Lower lobe of right lung (tissue), 2 donors: ENCODE measurements around the gene PRDM10. TPM values are rescaled to one million over a fixed set of nuclear protein-coding genes. Genes with fewer than 3 reads are reported as not detected.
"Not testable (repeated sequence)": the region's sequence is repeated elsewhere in the genome, so short reads cannot be mapped to it uniquely, and the experiment has no call there.

Experiments used
- ATAC-seq, 2 donors: fragments of 200-7000 bp; cut with Tn5 transposase; one replicate each; pipeline ENCODE4 v1.9.1; 2020 to 2022; ENCODE audit warnings: mild to moderate bottlenecking in 2 of 2, moderate library complexity in 2 of 2
- DNase-seq: peaks from one replicate; pipeline ENCODE4 v3.0.0-alpha.2; 2020
- H3K27ac ChIP-seq: fragments of 200-600 bp; one replicate; pipeline ENCODE4 v1.8.0; 2022
- H3K27me3 ChIP-seq: fragments of 200-600 bp; one replicate; pipeline ENCODE4 v1.8.0; 2022; ENCODE audit warnings: low read depth
- H3K36me3 ChIP-seq: fragments of 200-600 bp; one replicate; pipeline ENCODE4 v1.8.0; 2022; ENCODE audit warnings: mild to moderate bottlenecking
- H3K4me1 ChIP-seq: fragments of 200-600 bp; one replicate; pipeline ENCODE4 v1.8.0; 2022
- H3K4me3 ChIP-seq: fragments of 200-600 bp; one replicate; pipeline ENCODE4 v1.8.0; 2022; ENCODE audit warnings: mild to moderate bottlenecking
- H3K9me3 ChIP-seq: fragments of 200-600 bp; one replicate; pipeline ENCODE4 v1.8.0; 2022
- intact Hi-C: fragments of 100-400 bp; cut with DNase I; formaldehyde crosslinking; loops from one replicate; pipeline ENCODE4 v1.11.0; 2022
- total RNA-seq: library from RNA; stranded (reverse); fragmentation: NEBNext Ultra II Directional; extraction: Animal tissue kit (Norgen Biotek cat#: 25700); gene quantifications from one replicate; pipeline ENCODE4 v1.2.1, GENCODE V29; 2021
- TF ChIP-seq, protein P1 (sequence below): fragments of 200-600 bp; IDR thresholded peaks from one replicate; pipeline ENCODE4 v1.8.0; 2022; ENCODE audit warnings: antibody characterized with exemption, mild to moderate bottlenecking
- donor health status: DM: no; HTN: yes; CAD: no; lungs with severe emphysema.

The PRDM10 gene
- total RNA-seq, 1 donor from 2014 or later, result 9.5 TPM

DNA sequence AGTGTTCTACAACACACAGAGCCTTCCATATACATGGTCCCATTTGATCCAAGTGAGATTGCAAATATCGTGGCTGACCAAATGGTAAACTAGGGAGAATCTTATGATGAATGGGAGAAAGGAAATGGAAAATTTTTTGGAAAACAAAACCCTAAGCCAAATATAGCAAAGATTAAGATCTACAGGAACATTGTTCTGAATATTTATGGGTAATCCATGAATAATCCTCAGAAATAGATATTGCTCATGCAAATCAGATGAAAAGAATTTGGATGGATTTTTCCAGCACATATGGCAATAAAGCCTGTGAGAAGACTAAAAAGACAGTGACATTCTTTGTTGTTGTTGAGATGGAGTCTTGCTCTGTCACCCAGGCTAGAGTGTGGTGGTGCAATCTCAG, 21.7 kb upstream of the PRDM10 start:
- intact Hi-C loops, result no loop called here
- no peak overlapping the region for H3K27ac ChIP-seq
- no peaks in the 10 kb centered on the region for H3K4me1 ChIP-seq
- no peaks in the 10 kb centered on the region for H3K9me3 ChIP-seq
- no peaks in the 10 kb centered on the region for H3K27me3 ChIP-seq
- no peak overlapping the region for H3K4me3 ChIP-seq
- TF ChIP-seq, protein P1, sequence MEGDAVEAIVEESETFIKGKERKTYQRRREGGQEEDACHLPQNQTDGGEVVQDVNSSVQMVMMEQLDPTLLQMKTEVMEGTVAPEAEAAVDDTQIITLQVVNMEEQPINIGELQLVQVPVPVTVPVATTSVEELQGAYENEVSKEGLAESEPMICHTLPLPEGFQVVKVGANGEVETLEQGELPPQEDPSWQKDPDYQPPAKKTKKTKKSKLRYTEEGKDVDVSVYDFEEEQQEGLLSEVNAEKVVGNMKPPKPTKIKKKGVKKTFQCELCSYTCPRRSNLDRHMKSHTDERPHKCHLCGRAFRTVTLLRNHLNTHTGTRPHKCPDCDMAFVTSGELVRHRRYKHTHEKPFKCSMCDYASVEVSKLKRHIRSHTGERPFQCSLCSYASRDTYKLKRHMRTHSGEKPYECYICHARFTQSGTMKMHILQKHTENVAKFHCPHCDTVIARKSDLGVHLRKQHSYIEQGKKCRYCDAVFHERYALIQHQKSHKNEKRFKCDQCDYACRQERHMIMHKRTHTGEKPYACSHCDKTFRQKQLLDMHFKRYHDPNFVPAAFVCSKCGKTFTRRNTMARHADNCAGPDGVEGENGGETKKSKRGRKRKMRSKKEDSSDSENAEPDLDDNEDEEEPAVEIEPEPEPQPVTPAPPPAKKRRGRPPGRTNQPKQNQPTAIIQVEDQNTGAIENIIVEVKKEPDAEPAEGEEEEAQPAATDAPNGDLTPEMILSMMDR, result no peak
- no peak for DNase-seq
- ATAC-seq, result no peak
- H3K36me3 ChIP-seq, result no peaks in the 10 kb centered on the region

DNA sequence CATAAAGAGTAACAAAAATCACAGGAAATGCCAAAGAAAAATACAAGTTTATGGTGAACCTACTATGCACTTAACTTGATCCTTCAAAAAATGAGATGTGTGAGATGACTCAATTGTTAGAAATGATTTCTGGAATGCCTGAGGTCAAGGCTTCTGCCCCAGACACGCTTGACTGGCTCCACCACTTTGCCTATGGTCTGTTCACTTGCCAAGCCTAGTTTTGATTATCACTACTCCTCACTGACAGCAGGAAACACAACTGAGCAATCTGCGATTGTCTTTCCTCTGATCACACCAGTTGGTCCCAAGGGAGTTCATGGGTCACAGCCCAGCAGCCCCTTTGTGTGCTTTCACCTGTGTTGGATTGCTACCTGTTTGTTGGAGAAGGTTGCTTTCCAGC, 20.6 kb upstream of the PRDM10 start:
- TF ChIP-seq, protein P1, result no peak
- DNase-seq (no peak), ATAC-seq (peak in 1 of 2 donors; percentile 32)
- intact Hi-C loops, result no loop called here
- Histone ChIP-seq H3K27me3 (no peaks in the 10 kb centered on the region), H3K4me3 (no peak overlapping the region), H3K9me3 (no peaks in the 10 kb centered on the region), H3K4me1 (no peaks in the 10 kb centered on the region), H3K27ac (no peak overlapping the region), H3K36me3 (no peaks in the 10 kb centered on the region)

DNA sequence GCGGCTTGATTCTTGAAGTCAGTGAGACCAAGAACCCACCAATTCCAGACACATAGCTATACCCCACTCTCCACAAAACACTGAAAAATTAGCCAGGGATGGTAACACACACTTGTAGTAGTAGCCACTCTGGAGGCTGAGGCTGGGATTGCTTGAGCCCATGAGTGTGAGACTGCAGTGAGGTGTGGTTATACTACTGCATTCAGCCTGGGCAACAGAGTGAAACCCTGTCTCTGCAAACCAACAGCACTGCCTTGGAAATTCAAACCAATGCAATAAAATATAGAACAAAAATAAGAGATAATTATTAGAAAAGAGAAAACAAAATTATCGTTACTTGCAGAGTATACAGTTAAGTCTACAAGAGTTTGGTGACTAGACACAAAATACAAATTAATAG, 20.2 kb upstream of the PRDM10 start:
- no peaks in the 10 kb centered on the region for H3K9me3 ChIP-seq
- H3K4me1 ChIP-seq, result no peaks in the 10 kb centered on the region
- no peak overlapping the region for H3K4me3 ChIP-seq
- intact Hi-C loops, result no loop called here
- H3K36me3 ChIP-seq, result no peaks in the 10 kb centered on the region
- no peaks in the 10 kb centered on the region for H3K27me3 ChIP-seq
- TF ChIP-seq, protein P1, result no peak
- no peak overlapping the region for H3K27ac ChIP-seq
- ATAC-seq (no peak), DNase-seq (no peak)

DNA sequence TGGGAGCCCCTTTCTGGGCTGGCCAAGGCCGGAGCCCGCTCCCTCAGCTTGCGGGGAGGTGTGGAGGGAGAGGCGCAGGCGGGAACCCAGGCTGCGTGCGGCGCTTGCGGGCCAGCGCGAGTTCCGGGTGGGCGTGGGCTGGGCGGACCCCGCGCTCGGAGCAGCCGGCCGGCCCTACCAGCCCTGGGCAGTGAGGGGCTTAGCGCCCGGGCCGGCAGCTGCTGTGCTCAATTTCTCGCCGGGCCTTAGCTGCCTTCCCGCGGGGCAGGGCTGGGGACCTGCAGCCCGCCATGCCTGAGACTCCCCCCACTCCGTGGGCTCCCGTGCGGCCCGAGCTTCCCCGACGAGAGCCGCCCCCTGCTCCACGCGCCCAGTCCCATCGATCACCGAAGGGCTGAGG, 19.0 kb upstream of the PRDM10 start:
- ATAC-seq, H3K27ac ChIP-seq, intact Hi-C loops: not testable (repeated sequence)

DNA sequence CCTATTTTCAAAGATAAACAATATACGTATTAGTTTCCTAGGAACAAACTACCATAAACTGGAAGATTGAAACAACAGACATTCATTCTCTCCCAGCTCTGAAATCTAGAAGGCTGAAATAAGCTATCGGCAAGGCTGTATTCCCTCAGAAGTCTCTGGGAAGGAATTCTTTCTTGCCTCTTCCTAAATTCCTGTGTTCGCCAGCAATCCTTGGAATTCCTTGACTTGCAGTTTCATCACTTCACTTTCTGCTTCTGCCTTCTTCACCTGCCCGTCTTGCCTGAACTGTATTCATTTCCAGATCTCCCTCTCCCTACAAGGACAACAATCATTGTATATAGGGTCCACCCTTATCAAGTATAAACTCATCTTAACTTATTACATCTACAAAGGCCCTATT, 17.7 kb upstream of the PRDM10 start:
- TF ChIP-seq, protein P1, result no peak
- no peaks in the 10 kb centered on the region for H3K9me3 ChIP-seq
- no peak overlapping the region for H3K27ac ChIP-seq
- H3K36me3 ChIP-seq, result no peaks in the 10 kb centered on the region
- intact Hi-C loops, result no loop called here
- DNase-seq, result no peak
- H3K27me3 ChIP-seq, result no peaks in the 10 kb centered on the region
- no peak overlapping the region for H3K4me3 ChIP-seq
- ATAC-seq, result no peak
- H3K4me1 ChIP-seq, result no peaks in the 10 kb centered on the region

More for the DNA sequence above, 19.0 kb upstream of the PRDM10 start:
- not testable (repeated sequence) for DNase-seq, H3K27me3 ChIP-seq, H3K4me1 ChIP-seq, H3K36me3 ChIP-seq, H3K9me3 ChIP-seq, H3K4me3 ChIP-seq

DNA sequence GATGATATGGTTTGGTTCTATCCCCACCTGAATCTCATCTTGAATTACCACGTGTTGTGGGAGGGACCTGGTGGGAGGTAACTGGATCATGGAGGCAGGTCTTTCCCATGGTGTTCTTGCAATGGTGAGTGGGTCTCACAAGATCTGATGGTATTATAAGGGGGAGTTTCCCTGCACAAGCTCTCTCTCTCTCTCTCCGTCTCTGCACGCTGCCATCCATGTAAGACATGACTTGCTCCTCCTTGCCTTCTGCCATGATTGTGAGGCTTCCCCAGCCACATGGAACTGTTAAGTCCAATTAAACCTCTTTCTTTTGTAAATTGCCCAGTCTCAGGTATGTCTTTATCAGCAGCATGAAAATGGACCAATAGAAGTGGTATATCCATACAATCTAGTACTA, 13.2 kb upstream of the PRDM10 start:
- H3K36me3 ChIP-seq, H3K4me1 ChIP-seq, H3K4me3 ChIP-seq, intact Hi-C loops, ATAC-seq, H3K9me3 ChIP-seq, DNase-seq, H3K27ac ChIP-seq, H3K27me3 ChIP-seq: not testable (repeated sequence)

DNA sequence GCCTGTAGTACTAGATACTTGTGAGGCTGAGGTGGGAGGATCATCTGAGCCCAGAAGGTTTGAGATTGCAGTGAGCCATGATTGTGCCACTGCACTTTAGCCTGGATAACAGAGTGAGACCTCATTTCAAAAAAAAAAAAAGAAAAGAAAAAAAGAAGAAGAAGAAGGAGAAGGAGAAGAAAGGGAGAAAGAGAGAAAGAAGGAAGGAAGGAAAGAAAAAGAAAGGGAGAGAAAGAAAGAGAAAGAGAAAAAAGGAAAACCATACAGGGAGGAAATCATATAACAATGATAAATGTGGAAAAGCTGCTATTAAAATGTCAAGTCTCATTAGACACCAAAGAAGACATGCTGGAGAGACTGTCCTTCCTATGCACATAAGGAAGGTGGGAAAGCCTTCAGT, 5.7 kb upstream of the PRDM10 start:
- ATAC-seq, result no peak
- no peak for DNase-seq
- TF ChIP-seq, protein P1, result no peak
- Histone ChIP-seq H3K27ac (no peak overlapping the region), H3K27me3 (peaks cover 4% of the 10 kb centered on the region), H3K9me3 (no peaks in the 10 kb centered on the region), H3K36me3 (no peaks in the 10 kb centered on the region), H3K4me1 (peaks cover 12% of the 10 kb centered on the region), H3K4me3 (no peak overlapping the region)
- intact Hi-C loops, result no loop called here
